B cell (primary cell): ENCODE data around the gene MAN1A1. TPM values are rescaled to one million over a fixed set of nuclear protein-coding genes. Genes with fewer than 3 reads are reported as not detected.

Experiments used
- ATAC-seq: fragments of 200-7000 bp; cut with Tn5 transposase; one replicate; pipeline ENCODE4 v1.10.0; 2021; ENCODE audit warnings: low read depth, mild to moderate bottlenecking, moderate number of reproducible peaks, moderate library complexity
- CTCF ChIA-PET: fragments of 350-600 bp; sonication (Branson Sonifier 250); formaldehyde crosslinking; loops from one replicate; lab custom pipeline; 2021; ENCODE audit warnings: antibody characterized with exemption, inconsistent platforms; lab: Charles Lee
- POLR2A ChIA-PET: fragments of 350-600 bp; sonication (Branson Sonifier 250); formaldehyde crosslinking; loops from one replicate; lab custom pipeline; 2021; ENCODE audit warnings: antibody characterized with exemption; lab: Charles Lee
- DNase-seq: peaks from one replicate; pipeline ENCODE4 v3.0.0; 2013
- H2AFZ ChIP-seq: 2 replicates; pipeline ENCODE4 v1.6.1; 2012; ENCODE audit warnings: mild to moderate bottlenecking, low read depth, low read length; ENCODE audit not compliant: insufficient read depth, poor library complexity, severe bottlenecking
- H3K27ac ChIP-seq, 2 donors: 1 replicate in 1 of 2; 2 replicates in 1 of 2; pipeline ENCODE4 v1.5.1; 2012 to 2013; ENCODE audit warnings: low read length in 2 of 2, mild to moderate bottlenecking in 2 of 2, moderate library complexity in 1 of 2
- H3K27me3 ChIP-seq, 4 experiments: fragments of 200-600 bp in 1 of 4; sonication (generic) in 1 of 4; replicated peaks in 1 of 4; 1 replicate in 2 of 4; 2 replicates in 2 of 4; pipeline versions ENCODE4 v1.6.1 to v1.7.0; 2013 to 2016; ENCODE audit warnings: low read length in 3 of 4, mild to moderate bottlenecking in 2 of 4, mixed read lengths in 1 of 4, moderate library complexity in 1 of 4; ENCODE audit not compliant: insufficient read depth in 4 of 4, control insufficient read depth in 3 of 4; ENCODE audit errors: control extremely low read depth in 1 of 4
- H3K36me3 ChIP-seq, 2 experiments: replicated peaks in 1 of 2; 1 replicate in 1 of 2; 2 replicates in 1 of 2; pipeline versions ENCODE4 v1.6.1 to v1.7.1; 2013; ENCODE audit warnings: low read length in 1 of 2; ENCODE audit not compliant: insufficient read depth in 2 of 2, control insufficient read depth in 1 of 2; ENCODE audit errors: control extremely low read depth in 1 of 2, extremely low read depth in 1 of 2
- H3K4me1 ChIP-seq, 2 donors: fragments of 200-600 bp in 1 of 2; sonication (generic) in 1 of 2; 1 replicate in 1 of 2; 2 replicates in 1 of 2; pipeline versions ENCODE4 v1.5.1 to v1.6.1; 2013 to 2017; ENCODE audit warnings: low read length in 2 of 2; ENCODE audit not compliant: control insufficient read depth in 2 of 2, insufficient read depth in 2 of 2
- H3K4me2 ChIP-seq: replicated peaks from 2 replicates; pipeline ENCODE3; 2012; ENCODE audit warnings: mild to moderate bottlenecking, low read depth, low read length; ENCODE audit not compliant: poor library complexity, severe bottlenecking
- H3K4me3 ChIP-seq, 5 experiments: fragments of 200-600 bp in 1 of 5; sonication (generic) in 1 of 5; 1 replicate in 3 of 5; 2 replicates in 2 of 5; pipeline versions ENCODE4 v1.5.1 to v1.7.0; 2011 to 2016; ENCODE audit warnings: low read length in 4 of 5, mild to moderate bottlenecking in 4 of 5, low read depth in 2 of 5, control low read depth in 1 of 5, moderate library complexity in 1 of 5; ENCODE audit not compliant: insufficient read depth in 1 of 5; ENCODE audit errors: control extremely low read depth in 1 of 5, extremely low read depth in 1 of 5
- H3K79me2 ChIP-seq: fragments of 200-600 bp; sonication (generic); one replicate; pipeline ENCODE4 v1.6.0; 2016; ENCODE audit warnings: low read length; ENCODE audit not compliant: control insufficient read depth, insufficient read depth
- H3K9ac ChIP-seq: fragments of 200-600 bp; sonication (generic); 2 replicates; pipeline ENCODE4 v1.6.1; 2017; ENCODE audit warnings: mild to moderate bottlenecking, low read length, moderate library complexity
- H3K9me3 ChIP-seq, 3 donors: one replicate each; pipeline versions ENCODE4 v1.6.1 to v1.7.1; 2013; ENCODE audit warnings: low read length in 2 of 3; ENCODE audit not compliant: control insufficient read depth in 2 of 3, insufficient read depth in 1 of 3; ENCODE audit errors: control extremely low read depth in 1 of 3
- H4K20me1 ChIP-seq: 2 replicates; pipeline ENCODE4 v1.6.0; 2012; ENCODE audit warnings: mild to moderate bottlenecking, low read length; ENCODE audit not compliant: insufficient read depth, control insufficient read depth, poor library complexity, severe bottlenecking
- H3K27ac Mint-ChIP-seq: one replicate; pipeline ENCODE4 v1.8.0; 2021; ENCODE audit warnings: mixed read lengths
- H3K27me3 Mint-ChIP-seq: one replicate; pipeline ENCODE4 v1.8.0; 2021; ENCODE audit warnings: mixed read lengths
- H3K4me1 Mint-ChIP-seq: one replicate; pipeline ENCODE4 v1.8.0; 2021; ENCODE audit warnings: mixed read lengths
- H3K4me3 Mint-ChIP-seq: one replicate; pipeline ENCODE4 v1.8.0; 2021; ENCODE audit warnings: mixed read lengths
- H3K9me3 Mint-ChIP-seq: one replicate; pipeline ENCODE4 v1.8.0; 2022; ENCODE audit warnings: mixed read lengths; ENCODE audit not compliant: insufficient read depth
- CTCF ChIP-seq: fragments of 200-600 bp; IDR thresholded peaks from one replicate; pipeline ENCODE4 v1.8.0; 2022; ENCODE audit warnings: antibody characterized with exemption, mild to moderate bottlenecking
- EZH2 ChIP-seq: IDR thresholded peaks from 2 replicates; pipeline ENCODE4 v1.6.1; 2012; ENCODE audit warnings: borderline replicate concordance, low read depth, mild to moderate bottlenecking, moderate library complexity, low read length; ENCODE audit not compliant: insufficient read depth, poor library complexity, severe bottlenecking
- WGBS: methylation state at CpG from one replicate; pipeline ENCODE4 v1.1.5; 2013; ENCODE audit warnings: missing lambda C conversion rate; ENCODE audit not compliant: insufficient coverage; 5-methylcytosine and 5-hydroxymethylcytosine counted together
- intact Hi-C: fragments of 100-400 bp; cut with micrococcal nuclease; formaldehyde crosslinking; loops from one replicate; pipeline ENCODE4 v1.10.0; 2022
- polyA plus RNA-seq: library from polyadenylated mRNA; depleted of rRNA; stranded (reverse); fragments of >200 nt; gene quantifications from 2 replicates; pipeline ENCODE4 v1.2.3, GENCODE V29; 2012
- total RNA-seq, 2 donors: library from RNA; stranded (reverse); fragments of 120-200 nt in 1 of 2; gene quantifications; 1 replicate in 1 of 2; 2 replicates in 1 of 2; pipeline versions ENCODE4 v1.2.3 to v1.2.4, GENCODE V29; 2013 to 2022

Gene MAN1A1
- total and polyA plus RNA-seq, 2 donors (not counting 1 experiment from before 2014, with no cell fraction given) = 5.1 to 31.7 TPM

DNA sequence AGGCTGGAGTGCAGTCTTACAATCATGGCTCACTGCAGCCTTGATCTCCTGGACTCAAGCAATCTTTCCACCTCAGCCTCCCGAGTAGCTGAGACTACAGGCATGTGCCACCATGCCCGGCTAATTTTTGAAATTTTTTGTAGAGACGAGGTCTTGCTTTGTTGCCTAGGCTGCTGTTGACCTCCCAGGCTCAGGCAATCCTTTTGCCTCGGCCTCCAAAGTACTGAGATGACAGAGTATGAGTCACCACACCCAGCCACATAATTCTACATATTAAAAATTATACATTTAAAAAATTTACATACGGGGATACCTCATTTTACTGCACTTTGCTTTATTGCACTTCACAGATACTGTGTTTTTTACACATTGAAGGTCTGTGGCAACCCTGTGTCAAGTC, 115.1 kb downstream of the MAN1A1 start:
- Mint-ChIP-seq H3K27ac (no peak overlapping the region), H3K4me1 (no peaks in the 10 kb centered on the region), H3K9me3 (no peaks in the 10 kb centered on the region), H3K27me3 (no peaks in the 10 kb centered on the region), H3K4me3 (no peak overlapping the region)
- H2AFZ ChIP-seq = no peak overlapping the region
- ATAC-seq = no peak
- no peaks in the 10 kb centered on the region for H3K4me1 ChIP-seq
- H3K79me2 ChIP-seq = no peaks in the 10 kb centered on the region
- no peaks in the 10 kb centered on the region for H3K27me3 ChIP-seq
- DNase-seq = no peak
- no peaks in the 10 kb centered on the region for H4K20me1 ChIP-seq
- H3K9me3 ChIP-seq = no peaks in the 10 kb centered on the region
- 91% methylated on average over 2 of the region's 5 CpGs for WGBS
- TF ChIP-seq CTCF (no peak), EZH2 (no peak)
- ChIA-PET POLR2A (no interaction called here), CTCF (no interaction called here)
- no peak overlapping the region for H3K9ac ChIP-seq
- no peak overlapping the region for H3K4me3 ChIP-seq
- H3K4me2 ChIP-seq = no peak overlapping the region
- intact Hi-C loops = no loop called here
- no peak overlapping the region for H3K27ac ChIP-seq
- peaks cover 2 to 3% of the 10 kb centered on the region in 2 experiments for H3K36me3 ChIP-seq

DNA sequence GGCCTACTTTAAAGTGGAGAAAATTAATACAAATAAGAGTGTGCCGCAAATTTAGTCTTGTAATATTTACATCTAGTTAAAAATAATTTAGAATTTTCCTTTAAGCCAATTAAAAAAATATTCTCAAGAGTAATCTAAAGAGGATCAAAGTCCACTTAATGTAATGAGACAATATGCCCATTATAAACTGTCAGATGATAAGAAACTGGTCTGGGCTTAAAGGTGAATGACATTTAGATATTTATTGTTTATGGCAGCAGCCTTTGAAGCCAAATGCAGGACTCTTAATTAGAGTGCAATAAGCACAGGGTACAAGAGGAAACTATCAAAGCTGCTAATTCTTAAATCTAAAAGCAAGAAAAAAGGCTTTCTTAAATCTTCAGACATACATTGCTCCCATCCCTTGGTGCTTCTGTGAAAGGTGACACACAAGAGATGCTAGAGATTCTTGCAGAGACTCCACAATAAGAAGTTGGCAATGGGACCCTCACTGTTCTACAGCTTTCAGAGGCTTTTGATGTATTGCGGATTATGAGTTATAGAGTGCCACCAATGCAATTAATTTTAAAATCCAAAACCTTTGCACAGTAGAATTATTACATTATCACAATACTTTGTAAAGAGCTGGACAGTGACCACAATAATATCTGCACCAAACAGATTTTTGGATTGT, 116.1 kb downstream of the MAN1A1 start:
- Histone ChIP-seq H3K4me2 (no peak overlapping the region), H3K36me3 (peaks cover 2 to 3% of the 10 kb centered on the region in 2 experiments), H3K79me2 (no peaks in the 10 kb centered on the region), H4K20me1 (no peaks in the 10 kb centered on the region), H3K9ac (no peak overlapping the region), H3K27me3 (no peaks in the 10 kb centered on the region), H3K4me3 (no peak overlapping the region), H3K4me1 (no peaks in the 10 kb centered on the region), H2AFZ (no peak overlapping the region), H3K9me3 (no peaks in the 10 kb centered on the region), H3K27ac (no peak overlapping the region)
- intact Hi-C loops = no loop called here
- no CpG with 5 or more reads among the region's 2 CpGs for WGBS
- no peak for ATAC-seq
- no peak for DNase-seq
- Mint-ChIP-seq H3K4me3 (no peak overlapping the region), H3K9me3 (no peaks in the 10 kb centered on the region), H3K27me3 (no peaks in the 10 kb centered on the region), H3K4me1 (no peaks in the 10 kb centered on the region), H3K27ac (no peak overlapping the region)
- POLR2A ChIA-PET = no interaction called here
- no peak for TF ChIP-seq CTCF
- no peak for TF ChIP-seq EZH2
- CTCF ChIA-PET = no interaction called here
